ENCODE results near the gene P2RX7.
"Not testable (repeated sequence)": the region's sequence is repeated elsewhere in the genome, so short reads cannot be mapped to it uniquely, and the experiment has no call there.

P2RX7 gene

GRCh38 chr12:121223292-121224285 lies 90.9 kb downstream of the P2RX7 start:
- intact Hi-C loops (cut with DNase I): no loop called here
- DNase-seq: peak in 3 of 10 donors; percentile 63 to 83 (median 83)

DNA sequence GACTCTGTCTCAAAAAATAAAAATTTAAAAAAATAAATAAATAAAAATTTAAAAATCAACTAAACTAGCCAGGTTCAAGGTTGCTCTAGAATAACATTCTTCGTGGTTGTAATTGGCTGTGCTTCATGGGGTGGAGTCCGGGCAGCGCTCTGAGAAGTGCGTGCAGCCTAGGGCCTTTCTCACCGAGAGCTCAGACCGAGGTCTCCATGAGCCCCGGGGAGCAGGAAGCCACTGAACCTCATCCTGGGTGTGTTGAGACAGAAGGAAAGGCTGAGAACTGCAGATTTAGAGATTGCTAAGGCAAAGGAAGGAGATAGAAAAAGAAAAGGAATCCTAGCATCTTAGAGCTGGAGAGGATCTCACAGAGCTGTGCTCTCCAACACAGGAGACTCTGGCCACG lies 91.9 kb downstream of the P2RX7 start:
- peak in 3 of 10 donors; percentile 8 to 46 (median 12) for DNase-seq
- intact Hi-C loops (cut with DNase I): no loop called here

DNA sequence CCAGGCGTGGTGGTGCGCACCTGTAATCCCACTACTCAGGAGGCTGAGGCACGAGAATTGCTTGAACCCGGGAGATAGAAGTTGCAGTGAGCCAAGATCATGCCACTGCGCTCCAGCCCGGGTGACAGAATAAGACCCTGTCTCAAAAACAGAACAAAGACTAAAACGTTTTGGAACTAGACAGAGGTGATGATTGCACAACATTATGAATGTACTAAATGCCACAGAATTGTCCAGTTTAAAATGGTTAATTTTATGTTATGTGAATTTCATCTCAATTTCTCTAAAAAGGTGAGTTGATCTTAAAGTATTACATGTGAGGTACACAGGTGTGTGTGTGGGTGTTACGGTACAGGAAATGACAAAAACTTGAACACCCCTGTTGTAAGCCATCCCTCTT lies 93.7 kb downstream of the P2RX7 start:
- intact Hi-C loops (cut with DNase I): no loop called here
- peak in 1 of 10 donors; percentile 4 for DNase-seq

DNA sequence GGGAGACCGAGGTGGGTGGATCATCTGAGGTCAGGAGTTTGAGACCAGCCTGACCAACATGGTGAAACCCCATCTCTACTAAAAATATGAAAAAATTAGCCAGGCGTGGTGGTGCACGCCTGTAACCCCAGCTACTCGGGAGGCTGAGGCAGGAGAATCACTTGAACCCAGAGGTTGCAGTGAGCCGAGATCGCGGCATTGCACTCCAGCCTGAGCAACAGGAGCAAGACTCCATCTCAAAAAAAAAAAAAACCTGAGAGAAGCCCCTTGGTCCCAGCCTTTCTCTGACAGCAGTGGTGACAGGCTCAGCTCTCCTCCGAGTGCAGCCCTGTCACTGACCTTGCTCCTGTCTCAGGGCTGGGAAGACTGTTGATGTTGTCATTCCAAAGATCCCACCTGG lies 94.2 kb downstream of the P2RX7 start:
- DNase-seq: peak in 3 of 10 donors; percentile 24 to 53 (median 41)
- intact Hi-C loops (cut with DNase I): not testable (repeated sequence)

DNA sequence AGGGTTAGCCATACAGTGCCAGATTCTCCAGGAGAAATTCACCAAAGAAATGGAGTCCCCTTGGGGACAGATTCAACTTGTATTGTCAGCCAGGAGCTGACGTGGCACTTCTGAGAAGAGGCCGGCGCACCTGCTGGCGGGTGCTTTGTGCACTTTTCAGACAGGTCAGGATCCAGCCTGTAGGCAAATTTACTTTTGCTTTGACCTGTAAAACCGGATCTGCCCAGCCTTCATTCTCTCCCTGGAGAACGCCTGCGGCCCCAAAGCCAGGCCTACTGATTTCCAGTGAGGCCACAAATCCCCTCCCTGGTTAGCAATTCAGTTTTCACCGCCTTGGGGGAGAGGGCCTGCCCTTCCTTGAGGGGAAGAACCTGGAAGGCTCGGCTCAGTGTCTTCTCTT lies 94.6 kb downstream of the P2RX7 start:
- intact Hi-C loops (cut with DNase I): no loop called here
- peak in 2 of 10 donors; percentile 29 to 52 for DNase-seq

DNA sequence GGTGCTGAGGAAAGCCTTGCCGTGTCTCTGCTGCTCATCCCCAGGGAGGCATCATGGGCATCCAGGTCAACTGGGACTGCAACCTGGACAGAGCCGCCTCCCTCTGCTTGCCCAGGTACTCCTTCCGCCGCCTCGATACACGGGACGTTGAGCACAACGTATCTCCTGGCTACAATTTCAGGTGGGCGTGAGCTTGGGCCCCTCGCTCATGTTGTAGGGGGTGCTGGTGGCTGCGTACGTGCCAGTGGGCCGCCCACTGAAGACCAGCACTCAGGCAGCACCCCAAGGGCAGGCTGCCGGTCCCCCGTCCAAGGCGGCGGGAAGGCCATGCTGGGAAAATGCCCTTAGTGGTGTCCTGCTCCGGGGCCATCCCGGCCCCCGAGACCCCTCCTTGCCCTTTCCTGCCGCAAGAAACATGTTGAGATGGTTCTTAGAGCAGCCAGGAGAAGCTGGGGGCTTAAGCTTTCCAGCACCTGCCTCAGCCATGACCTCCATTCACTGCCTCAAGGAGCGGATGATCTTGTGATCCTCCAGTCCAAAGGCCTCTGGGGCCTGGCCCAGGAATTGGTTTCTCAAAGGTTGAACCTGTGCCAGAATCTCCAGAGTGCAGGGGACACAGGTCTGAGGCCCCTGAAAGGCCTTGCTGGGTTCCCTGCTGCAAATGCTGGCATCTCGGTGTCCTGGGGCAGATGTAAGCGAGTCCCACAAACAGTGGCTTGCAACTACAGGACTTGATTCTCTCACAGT lies 96.4 kb downstream of the P2RX7 start:
- DNase-seq: peak in 3 of 10 donors; percentile 43 to 77 (median 45)
- intact Hi-C loops (cut with DNase I): no loop called here

DNA sequence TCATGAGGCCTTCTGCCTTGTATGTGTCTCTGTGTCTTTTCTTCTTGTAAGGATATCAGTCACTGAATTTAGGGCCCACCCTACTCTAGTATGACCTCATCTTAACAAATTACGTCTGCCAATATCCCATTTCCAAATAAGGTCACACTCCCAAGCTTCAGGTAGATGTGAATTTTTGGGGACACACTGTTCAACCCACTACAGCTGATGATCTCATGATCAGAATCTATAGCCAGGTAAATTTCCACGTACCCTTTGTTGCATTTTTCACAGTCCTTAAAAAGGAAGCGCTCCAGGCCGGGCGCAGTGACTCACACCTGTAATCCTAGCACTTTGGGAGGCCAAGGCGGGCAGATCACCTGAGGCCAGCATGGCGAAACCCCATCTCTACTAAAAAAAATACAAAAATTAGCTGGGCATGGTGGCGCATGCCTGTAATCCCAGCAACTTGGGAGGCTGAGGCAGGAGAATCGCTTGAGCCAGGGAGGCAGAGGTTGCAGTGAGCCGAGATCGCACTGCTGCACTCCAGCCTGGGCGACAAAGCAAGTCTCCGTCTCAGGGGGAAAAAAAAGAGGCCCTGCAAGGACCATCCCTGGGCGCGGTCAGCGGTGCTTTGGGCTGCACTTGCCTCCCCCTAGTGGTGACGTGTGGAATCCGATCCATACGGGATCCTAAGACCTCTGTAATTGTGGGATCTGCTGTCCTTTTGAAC lies 97.3 kb downstream of the P2RX7 start:
- DNase-seq: peak; percentile 41 to 95 (median 71)
- intact Hi-C loops (cut with DNase I): loop anchor here (2.0 kb wide), 1 partner anchor 169 kb away; no protein-coding TSS in a partner anchor

GRCh38 chr12:121230538-121230907 lies 97.8 kb downstream of the P2RX7 start:
- intact Hi-C loops (cut with DNase I): loop anchor here (2.0 kb wide), 1 partner anchor 170 kb away; no protein-coding TSS in a partner anchor

DNA sequence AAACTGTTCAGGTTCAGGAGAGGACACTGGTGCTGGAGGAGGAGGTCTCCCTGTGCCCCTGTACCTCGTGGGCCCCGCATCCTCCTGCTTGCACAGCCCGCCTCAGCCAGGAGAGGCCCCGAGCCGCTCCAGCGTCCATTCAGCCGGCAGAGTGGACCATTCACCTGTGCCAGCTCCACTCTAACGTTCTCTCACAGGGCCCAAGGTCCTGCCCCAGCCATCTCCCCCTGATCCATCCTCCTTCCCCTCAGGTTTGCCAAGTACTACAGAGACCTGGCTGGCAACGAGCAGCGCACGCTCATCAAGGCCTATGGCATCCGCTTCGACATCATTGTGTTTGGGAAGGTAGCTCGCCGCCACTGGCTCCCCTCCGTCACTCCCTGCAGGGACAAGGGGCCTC lies 99.5 kb downstream of the P2RX7 start:
- peak in 2 of 10 donors; percentile 25 to 62 for DNase-seq
- intact Hi-C loops (cut with DNase I): no loop called here

More at GRCh38 chr12:121230538-121230907, 97.8 kb downstream of the P2RX7 start:
- peak in 3 of 10 donors; percentile 24 to 59 (median 38) for DNase-seq

GRCh38 chr12:121232977-121233627 lies 100.4 kb downstream of the P2RX7 start:
- DNase-seq: peak in 2 of 10 donors; percentile 44 to 66
- intact Hi-C loops (cut with DNase I): no loop called here

- intact Hi-C loops (cut with DNase I): no loop called here
Measured at GRCh38 chr12:121233628-121234020, 100.9 kb downstream of the P2RX7 start.

DNA sequence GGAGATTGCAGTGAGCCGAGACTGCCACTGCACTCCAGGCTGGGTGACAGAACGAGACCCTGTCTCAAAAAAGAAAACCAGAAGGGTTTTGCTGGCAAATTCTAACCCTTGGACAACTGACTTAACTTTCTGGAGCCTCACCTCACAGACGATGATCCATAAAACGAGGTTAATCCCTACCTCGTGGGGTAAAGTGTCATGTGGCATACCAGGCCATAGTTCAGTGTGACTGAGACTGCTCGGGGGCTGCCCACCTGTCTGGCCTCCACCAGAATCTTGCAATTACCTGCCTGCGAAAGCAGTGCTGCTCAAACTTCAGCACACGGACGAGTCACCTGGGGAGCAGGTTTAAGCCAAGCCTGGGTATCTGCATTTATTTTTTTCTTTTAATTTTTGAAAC lies 104.1 kb downstream of the P2RX7 start:
- DNase-seq: peak in 1 of 10 donors; percentile 32
- intact Hi-C loops (cut with DNase I): no loop called here

More at GRCh38 chr12:121233628-121234020, 100.9 kb downstream of the P2RX7 start:
- DNase-seq: peak in 1 of 10 donors; percentile 32

- intact Hi-C loops (cut with DNase I): no loop called here
- DNase-seq: peak in 1 of 10 donors; percentile 19
Measured at GRCh38 chr12:121237415-121237814, 104.7 kb downstream of the P2RX7 start.

Data from posterior cingulate gyrus (tissue), 11 donors.